Measurements from ENCODE around the gene DAPK2.

The DAPK2 gene

DNA sequence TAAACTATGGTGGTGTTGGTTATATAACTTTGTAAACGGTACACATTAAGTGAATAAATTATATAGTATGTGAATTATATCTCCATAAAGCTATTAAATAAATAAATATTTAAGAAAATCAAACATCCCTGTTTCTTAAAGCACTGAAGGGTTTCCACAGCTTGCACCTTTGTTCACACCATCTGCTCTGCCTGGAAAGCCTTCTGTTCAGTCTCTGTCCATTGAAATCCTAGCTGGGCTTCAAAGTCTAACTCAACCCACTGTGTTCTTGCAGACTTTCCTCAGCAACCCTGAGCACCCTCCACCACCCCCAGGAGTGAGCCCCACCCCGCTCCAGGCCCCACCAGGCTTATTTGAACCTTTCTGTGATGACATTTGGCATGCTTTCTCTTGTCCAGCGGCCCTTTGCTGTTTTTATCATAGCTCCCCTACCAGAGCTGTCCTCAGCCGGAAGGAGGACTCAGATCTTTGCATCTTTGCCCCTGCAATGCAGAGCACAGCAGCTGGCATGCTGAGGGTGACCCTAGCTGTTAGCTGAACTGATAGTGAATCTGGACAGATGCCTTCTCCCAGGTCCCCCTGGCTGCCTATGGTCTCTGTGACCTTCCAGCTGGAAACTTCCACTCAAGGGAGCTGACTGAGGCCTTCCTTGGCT, 105.2 kb downstream of the DAPK2 start:
- TF ChIP-seq MAX (IDR thresholded peaks at IDR 0.05; ENCODE audit: low read depth, low read length) (no peak), POLR2A (IDR thresholded peaks at IDR 0.05; ENCODE audit: extremely low read depth, insufficient read length) (no peak), MYC (IDR thresholded peaks at IDR 0.05; ENCODE audit: low read depth, low read length) (no peak)
- TF ChIP-seq, protein P1, sequence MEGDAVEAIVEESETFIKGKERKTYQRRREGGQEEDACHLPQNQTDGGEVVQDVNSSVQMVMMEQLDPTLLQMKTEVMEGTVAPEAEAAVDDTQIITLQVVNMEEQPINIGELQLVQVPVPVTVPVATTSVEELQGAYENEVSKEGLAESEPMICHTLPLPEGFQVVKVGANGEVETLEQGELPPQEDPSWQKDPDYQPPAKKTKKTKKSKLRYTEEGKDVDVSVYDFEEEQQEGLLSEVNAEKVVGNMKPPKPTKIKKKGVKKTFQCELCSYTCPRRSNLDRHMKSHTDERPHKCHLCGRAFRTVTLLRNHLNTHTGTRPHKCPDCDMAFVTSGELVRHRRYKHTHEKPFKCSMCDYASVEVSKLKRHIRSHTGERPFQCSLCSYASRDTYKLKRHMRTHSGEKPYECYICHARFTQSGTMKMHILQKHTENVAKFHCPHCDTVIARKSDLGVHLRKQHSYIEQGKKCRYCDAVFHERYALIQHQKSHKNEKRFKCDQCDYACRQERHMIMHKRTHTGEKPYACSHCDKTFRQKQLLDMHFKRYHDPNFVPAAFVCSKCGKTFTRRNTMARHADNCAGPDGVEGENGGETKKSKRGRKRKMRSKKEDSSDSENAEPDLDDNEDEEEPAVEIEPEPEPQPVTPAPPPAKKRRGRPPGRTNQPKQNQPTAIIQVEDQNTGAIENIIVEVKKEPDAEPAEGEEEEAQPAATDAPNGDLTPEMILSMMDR (IDR thresholded peaks at IDR 0.05; ENCODE audit: low read depth, low read length) = no peak
- no peak for DNase-seq (ENCODE audit: low read depth)
- H3K4me3 ChIP-seq (ENCODE audit: low read depth, low read length) = no peak overlapping the region

DNA sequence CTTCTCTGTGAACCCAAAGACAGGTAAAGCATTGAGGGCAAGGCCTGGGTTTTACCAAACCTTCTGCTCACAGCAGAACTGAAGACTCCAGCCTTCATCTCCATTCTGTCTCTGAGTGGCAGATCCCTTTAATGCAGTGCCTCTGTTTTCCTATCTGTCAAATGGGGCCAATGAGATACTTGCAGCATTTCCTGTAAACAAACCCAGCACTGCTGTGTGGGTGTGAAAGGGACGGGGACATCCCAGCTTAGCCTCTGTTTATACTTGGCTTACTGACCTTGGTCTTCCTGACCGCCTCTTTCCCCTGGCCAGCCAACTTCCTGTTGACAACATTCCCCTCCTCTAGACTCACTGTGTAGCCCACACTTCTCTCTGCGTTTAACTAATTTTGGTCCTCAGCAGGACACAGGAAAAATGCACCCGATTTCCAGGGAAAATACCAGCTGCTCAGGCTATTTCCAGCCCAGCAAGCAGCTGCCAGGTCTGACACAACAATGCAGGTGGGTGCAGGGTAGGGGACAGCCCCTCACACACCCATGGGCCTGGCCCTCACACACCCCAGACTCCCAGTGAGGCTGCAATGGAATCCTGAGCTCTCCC, 106.7 kb downstream of the DAPK2 start:
- no peak overlapping the region for H3K4me3 ChIP-seq (ENCODE audit: low read depth, low read length)
- DNase-seq (ENCODE audit: low read depth) = no peak

DNA sequence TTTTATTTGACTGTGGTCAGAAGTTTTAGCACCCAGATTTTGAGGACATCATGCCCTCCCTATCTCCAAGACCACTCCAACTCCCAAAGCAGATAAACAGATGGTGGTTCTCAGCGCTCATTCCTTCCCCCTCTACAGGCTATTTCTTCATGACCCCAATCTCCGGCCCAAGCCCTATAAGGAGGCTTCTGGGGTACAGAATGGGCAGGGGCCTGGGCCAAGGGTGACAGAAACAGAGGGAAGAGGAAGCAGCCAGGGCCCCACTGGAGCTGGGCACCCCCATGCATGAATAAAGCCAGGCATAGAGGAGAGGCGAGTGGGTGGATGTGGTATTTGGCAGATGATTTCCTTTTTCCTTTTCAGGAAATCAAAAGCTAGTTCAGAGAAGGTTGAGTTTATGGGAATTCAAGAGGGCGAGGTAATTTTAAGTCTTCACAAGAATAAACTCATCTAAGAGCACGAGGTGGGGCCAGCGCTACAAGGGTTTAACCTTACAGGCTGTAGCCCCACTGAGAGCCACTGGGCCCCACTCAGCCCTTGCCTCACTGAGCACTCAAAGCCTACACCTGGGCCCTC, 107.7 kb downstream of the DAPK2 start:
- no peak for DNase-seq (ENCODE audit: low read depth)
- TF ChIP-seq, protein P1 (IDR thresholded peaks at IDR 0.05; ENCODE audit: low read depth, low read length) = no peak
- TF ChIP-seq MAX (IDR thresholded peaks at IDR 0.05; ENCODE audit: low read depth, low read length) = no peak
- TF ChIP-seq POLR2A (IDR thresholded peaks at IDR 0.05; ENCODE audit: extremely low read depth, insufficient read length) = no peak
- no peak for TF ChIP-seq MYC (IDR thresholded peaks at IDR 0.05; ENCODE audit: low read depth, low read length)

More for the DNA sequence above, 106.7 kb downstream of the DAPK2 start:
- TF ChIP-seq, protein P1 (IDR thresholded peaks at IDR 0.05; ENCODE audit: low read depth, low read length) = no peak
- TF ChIP-seq POLR2A (IDR thresholded peaks at IDR 0.05; ENCODE audit: extremely low read depth, insufficient read length) = no peak
- TF ChIP-seq MYC (IDR thresholded peaks at IDR 0.05; ENCODE audit: low read depth, low read length) = no peak
- no peak for TF ChIP-seq MAX (IDR thresholded peaks at IDR 0.05; ENCODE audit: low read depth, low read length)

DNA sequence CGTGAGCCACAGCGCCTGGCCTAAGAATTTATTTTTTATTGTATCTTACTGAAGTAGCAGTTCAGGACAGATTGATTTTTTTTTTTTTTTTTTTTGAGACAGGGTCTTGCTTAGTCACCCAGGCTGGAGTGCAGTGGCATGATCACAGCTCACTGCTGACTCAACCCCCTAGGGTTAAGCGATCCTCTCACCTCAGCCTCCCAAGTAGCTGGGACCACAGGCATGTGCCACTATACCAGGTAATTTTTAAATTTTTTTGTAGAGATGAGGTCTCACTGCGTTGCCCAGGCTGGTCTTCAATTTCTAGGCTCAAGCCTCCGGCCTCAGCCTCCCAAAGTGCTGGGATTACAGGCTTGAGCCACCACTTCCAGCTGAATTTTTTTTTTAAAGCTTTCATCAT, 112.8 kb downstream of the DAPK2 start:
- TF ChIP-seq MAX (IDR thresholded peaks at IDR 0.05; ENCODE audit: low read depth, low read length) (no peak), MYC (IDR thresholded peaks at IDR 0.05; ENCODE audit: low read depth, low read length) (no peak)
- TF ChIP-seq, protein P1 (IDR thresholded peaks at IDR 0.05; ENCODE audit: low read depth, low read length) = no peak
- peak; percentile 54 for DNase-seq (ENCODE audit: low read depth)
- no peak overlapping the region for H3K4me3 ChIP-seq (ENCODE audit: low read depth, low read length)

More for the DNA sequence above, 107.7 kb downstream of the DAPK2 start:
- H3K4me3 ChIP-seq (ENCODE audit: low read depth, low read length) = no peak overlapping the region

GRCh38 chr15:63931556-63931955, 114.7 kb downstream of the DAPK2 start:
- no peak for DNase-seq (ENCODE audit: low read depth)
- TF ChIP-seq, protein P1 (IDR thresholded peaks at IDR 0.05; ENCODE audit: low read depth, low read length) = no peak
- TF ChIP-seq MYC (IDR thresholded peaks at IDR 0.05; ENCODE audit: low read depth, low read length) = no peak
- no peak for TF ChIP-seq MAX (IDR thresholded peaks at IDR 0.05; ENCODE audit: low read depth, low read length)
- no peak for TF ChIP-seq POLR2A (IDR thresholded peaks at IDR 0.05; ENCODE audit: extremely low read depth, insufficient read length)
- H3K4me3 ChIP-seq (ENCODE audit: low read depth, low read length) = no peak overlapping the region
